Uterus (tissue), 4 donors: Measurements from ENCODE around the gene PAH. TPM values are rescaled to one million over a fixed set of nuclear protein-coding genes. Genes with fewer than 3 reads are reported as not detected.

Experiments
- DNase-seq, 2 donors: peaks; one replicate each; pipeline ENCODE4 v3.0.0-alpha.2; 2019 to 2020
- H3K27ac ChIP-seq, 2 donors: fragments of 200-600 bp; sonication (generic); 1 replicate in 1 of 2; 2 replicates in 1 of 2; pipeline ENCODE4 v1.5.1; 2016 to 2018
- H3K27me3 ChIP-seq, 2 donors: fragments of 200-600 bp; sonication (generic); one replicate each; pipeline ENCODE4 v1.5.1; 2018 to 2019; ENCODE audit warnings: control low read depth in 1 of 2
- H3K36me3 ChIP-seq, 2 donors: fragments of 200-600 bp; sonication (generic); one replicate each; pipeline ENCODE4 v1.5.1; 2019; ENCODE audit warnings: control low read depth in 1 of 2
- H3K4me1 ChIP-seq, 2 donors: fragments of 200-600 bp; sonication (generic); one replicate each; pipeline ENCODE4 v1.5.1; 2018 to 2019; ENCODE audit warnings: control low read depth in 1 of 2
- H3K4me3 ChIP-seq, 2 donors: fragments of 200-600 bp; sonication (generic); 1 replicate in 1 of 2; 2 replicates in 1 of 2; pipeline ENCODE4 v1.5.1; 2018 to 2019; ENCODE audit warnings: mild to moderate bottlenecking in 1 of 2
- H3K9me3 ChIP-seq, 2 donors: fragments of 200-600 bp; sonication (generic); one replicate each; pipeline ENCODE4 v1.5.1; 2019; ENCODE audit warnings: control low read depth in 1 of 2
- POLR2A ChIP-seq, 2 donors: fragments of 450-650 bp; IDR thresholded peaks; one replicate each; pipeline ENCODE4 v1.6.1; 2016; ENCODE audit warnings: antibody characterized with exemption in 2 of 2, mild to moderate bottlenecking in 1 of 2, moderate library complexity in 1 of 2
- intact Hi-C: fragments of 100-400 bp; cut with DNase I; formaldehyde crosslinking; loops from one replicate; pipeline ENCODE4 v1.15.1; 2023; ENCODE audit warnings: low total_unique reads
- total RNA-seq, 4 donors: library from RNA; depleted of rRNA in 3 of 4; stranded (reverse); fragments of >200 nt in 3 of 4; gene quantifications; one replicate each; pipeline versions ENCODE4 v1.1.0 to v1.2.4, GENCODE V29; 2014 to 2023
- TF ChIP-seq, protein P1 (sequence below), 4 experiments: fragments of 200-600 bp in 2 of 4; fragments of 450-650 bp in 2 of 4; sonication (generic) in 2 of 4; IDR thresholded peaks; one replicate each; pipeline ENCODE4 v1.5.1; 2016 to 2019; ENCODE audit warnings: antibody characterized with exemption in 4 of 4, mild to moderate bottlenecking in 2 of 4, moderate library complexity in 1 of 4
- donor health status: DM: yes; HTN: yes; CAD: no.

The PAH gene
- total RNA-seq, 4 donors from 2014 or later = 0.18 TPM; not detected in 3

DNA sequence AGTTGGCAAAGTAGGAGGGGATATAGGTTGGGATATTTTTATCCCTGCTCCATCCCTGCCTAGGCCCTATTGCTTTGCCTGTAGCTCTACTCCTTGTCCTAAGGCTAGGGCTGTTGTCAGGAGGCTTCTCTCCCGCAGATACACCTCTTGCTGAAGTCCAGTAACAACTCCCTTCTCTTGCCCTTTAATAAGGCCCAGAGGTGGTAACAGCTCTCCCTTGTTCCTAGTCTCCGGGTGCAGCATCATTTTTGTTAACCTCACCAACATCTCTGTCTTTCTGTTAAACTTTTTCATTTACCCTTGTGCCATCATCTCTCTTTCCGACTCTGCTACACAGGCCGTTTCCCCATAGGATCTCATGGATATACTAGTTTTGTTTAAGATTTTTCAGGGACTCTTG lies 46.8 kb upstream of the PAH start:
- peaks cover 4 to 76% of the 10 kb centered on the region in 2 donors for H3K27me3 ChIP-seq
- intact Hi-C loops = no loop called here

DNA sequence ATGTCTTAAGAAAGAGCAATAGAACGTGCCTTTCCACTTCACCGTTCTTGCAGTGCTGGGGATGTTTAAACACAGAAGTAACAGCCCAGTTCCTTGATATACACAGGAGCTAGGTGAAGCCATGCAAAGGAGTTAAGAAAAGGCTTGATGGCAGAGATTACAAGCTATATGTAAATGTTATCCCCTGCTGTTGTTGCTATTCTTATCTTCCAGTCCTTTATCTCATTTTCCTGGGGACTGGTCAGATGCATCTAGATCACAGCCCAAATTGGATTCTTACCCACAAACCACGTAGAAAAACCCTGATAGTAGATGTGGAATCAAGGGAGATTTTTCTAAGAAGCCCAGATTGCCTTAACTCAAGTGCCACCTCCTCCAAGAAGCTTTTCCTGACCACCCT lies 45.9 kb upstream of the PAH start:
- Histone ChIP-seq H3K9me3 (no peaks in the 10 kb centered on the region), H3K4me3 (no peak overlapping the region), H3K27me3 (peaks cover 4 to 71% of the 10 kb centered on the region in 2 donors), H3K4me1 (peaks cover 0 to 8% of the 10 kb centered on the region in 2 donors), H3K36me3 (no peaks in the 10 kb centered on the region), H3K27ac (no peak overlapping the region)
- intact Hi-C loops = no loop called here
- no peak for DNase-seq
- no peak for TF ChIP-seq POLR2A (IDR thresholded peaks at IDR 0.05)
- TF ChIP-seq, protein P1, sequence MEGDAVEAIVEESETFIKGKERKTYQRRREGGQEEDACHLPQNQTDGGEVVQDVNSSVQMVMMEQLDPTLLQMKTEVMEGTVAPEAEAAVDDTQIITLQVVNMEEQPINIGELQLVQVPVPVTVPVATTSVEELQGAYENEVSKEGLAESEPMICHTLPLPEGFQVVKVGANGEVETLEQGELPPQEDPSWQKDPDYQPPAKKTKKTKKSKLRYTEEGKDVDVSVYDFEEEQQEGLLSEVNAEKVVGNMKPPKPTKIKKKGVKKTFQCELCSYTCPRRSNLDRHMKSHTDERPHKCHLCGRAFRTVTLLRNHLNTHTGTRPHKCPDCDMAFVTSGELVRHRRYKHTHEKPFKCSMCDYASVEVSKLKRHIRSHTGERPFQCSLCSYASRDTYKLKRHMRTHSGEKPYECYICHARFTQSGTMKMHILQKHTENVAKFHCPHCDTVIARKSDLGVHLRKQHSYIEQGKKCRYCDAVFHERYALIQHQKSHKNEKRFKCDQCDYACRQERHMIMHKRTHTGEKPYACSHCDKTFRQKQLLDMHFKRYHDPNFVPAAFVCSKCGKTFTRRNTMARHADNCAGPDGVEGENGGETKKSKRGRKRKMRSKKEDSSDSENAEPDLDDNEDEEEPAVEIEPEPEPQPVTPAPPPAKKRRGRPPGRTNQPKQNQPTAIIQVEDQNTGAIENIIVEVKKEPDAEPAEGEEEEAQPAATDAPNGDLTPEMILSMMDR (IDR thresholded peaks at IDR 0.05) = no peak

More for the DNA sequence above, 46.8 kb upstream of the PAH start:
- no peaks in the 10 kb centered on the region for H3K4me1 ChIP-seq
- H3K9me3 ChIP-seq = no peaks in the 10 kb centered on the region
- H3K4me3 ChIP-seq = no peak overlapping the region
- H3K36me3 ChIP-seq = no peaks in the 10 kb centered on the region
- no peak for DNase-seq
- H3K27ac ChIP-seq = no peak overlapping the region
- TF ChIP-seq, protein P1 (IDR thresholded peaks at IDR 0.05) = no peak
- no peak for TF ChIP-seq POLR2A (IDR thresholded peaks at IDR 0.05)

DNA sequence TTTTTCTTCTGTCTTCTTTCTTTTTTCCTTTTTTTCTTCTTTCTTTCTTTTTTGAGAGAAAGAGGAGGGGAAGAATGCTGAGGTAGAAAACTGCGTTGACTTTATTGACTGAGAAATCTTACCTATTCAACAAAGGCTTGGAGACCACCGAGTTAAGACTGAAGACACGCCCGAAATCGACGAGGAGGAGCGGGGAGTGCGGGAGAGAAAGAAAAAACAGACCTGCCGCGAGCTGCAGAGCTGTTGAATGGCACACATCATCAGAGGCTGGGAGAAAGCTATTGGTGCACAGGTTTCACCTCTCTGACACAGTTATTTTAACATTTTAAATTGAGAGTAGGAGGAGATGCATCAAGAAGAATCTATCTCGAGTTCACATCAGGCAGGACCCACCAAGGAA lies 45.5 kb upstream of the PAH start:
- TF ChIP-seq POLR2A (IDR thresholded peaks at IDR 0.05) = no peak
- TF ChIP-seq, protein P1 (IDR thresholded peaks at IDR 0.05) = no peak
- no peaks in the 10 kb centered on the region for H3K9me3 ChIP-seq
- intact Hi-C loops = no loop called here
- H3K4me1 ChIP-seq = peaks cover 0 to 8% of the 10 kb centered on the region in 2 donors
- H3K27ac ChIP-seq = no peak overlapping the region
- no peaks in the 10 kb centered on the region for H3K36me3 ChIP-seq
- H3K27me3 ChIP-seq = peaks cover 4 to 69% of the 10 kb centered on the region in 2 donors
- no peak for DNase-seq
- no peak overlapping the region for H3K4me3 ChIP-seq

DNA sequence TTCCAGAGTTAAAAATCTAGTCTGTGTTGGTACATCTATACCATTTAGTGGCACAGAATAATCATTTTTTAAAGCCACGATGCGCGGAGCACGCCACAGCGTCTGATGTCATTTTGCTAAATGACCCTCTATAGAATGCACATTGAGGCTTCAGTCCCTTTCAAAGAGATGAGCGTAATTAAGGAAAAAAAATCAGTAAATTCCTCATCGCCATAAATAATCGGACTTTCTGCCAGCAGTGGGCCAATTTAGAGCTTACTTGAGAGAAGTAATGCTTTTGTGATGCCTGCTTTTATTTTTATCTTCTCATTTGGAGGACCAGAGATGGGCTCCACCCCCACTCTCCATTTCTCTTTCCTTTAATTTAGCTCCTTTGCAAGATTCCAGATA lies 44.4 kb upstream of the PAH start:
- intact Hi-C loops = no loop called here
- DNase-seq = no peak
- Histone ChIP-seq H3K4me1 (peaks cover 0 to 13% of the 10 kb centered on the region in 2 donors), H3K4me3 (no peak overlapping the region), H3K36me3 (no peaks in the 10 kb centered on the region), H3K27me3 (peaks cover 4 to 72% of the 10 kb centered on the region in 2 donors), H3K27ac (no peak overlapping the region), H3K9me3 (no peaks in the 10 kb centered on the region)
- TF ChIP-seq POLR2A (IDR thresholded peaks at IDR 0.05) = no peak
- TF ChIP-seq, protein P1 (IDR thresholded peaks at IDR 0.05) = no peak

DNA sequence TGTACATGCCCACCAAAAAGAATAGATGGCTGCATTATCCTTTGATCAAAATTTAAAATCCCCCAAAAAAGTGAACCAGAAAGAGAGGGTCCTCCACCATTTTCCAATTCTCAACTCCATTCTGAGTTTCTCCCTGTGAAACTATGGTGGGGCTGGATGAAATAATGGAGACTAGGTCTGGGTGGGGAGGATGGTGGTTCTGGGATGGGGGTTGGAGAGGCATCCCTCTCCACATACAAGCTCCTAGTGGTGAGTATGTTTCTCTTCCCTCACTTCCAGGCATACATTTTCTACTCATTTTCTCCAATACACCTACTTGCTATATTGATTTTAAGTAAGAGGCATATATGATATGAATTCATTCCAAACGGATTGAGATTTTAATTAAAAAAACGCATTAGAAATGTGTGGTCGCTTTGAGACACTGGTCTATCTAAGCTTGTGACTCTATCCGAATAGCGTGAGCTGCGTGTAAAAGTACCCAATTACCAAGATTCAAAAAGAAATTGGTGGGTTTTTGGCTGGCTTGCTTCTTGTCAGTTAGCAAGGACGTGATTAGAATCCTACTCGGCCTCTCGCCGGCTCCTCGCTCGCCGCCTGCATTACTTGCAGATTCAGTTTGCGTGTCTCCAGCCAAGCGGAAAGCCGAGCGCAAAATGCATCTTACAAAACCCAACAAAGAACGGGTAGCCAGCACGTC lies 43.9 kb upstream of the PAH start:
- no peak for DNase-seq
- no peak overlapping the region for H3K27ac ChIP-seq
- peaks cover 4 to 69% of the 10 kb centered on the region in 2 donors for H3K27me3 ChIP-seq
- intact Hi-C loops = no loop called here
- H3K9me3 ChIP-seq = no peaks in the 10 kb centered on the region
- TF ChIP-seq, protein P1 (IDR thresholded peaks at IDR 0.05) = no peak
- no peak for TF ChIP-seq POLR2A (IDR thresholded peaks at IDR 0.05)
- H3K4me3 ChIP-seq = no peak overlapping the region
- no peaks in the 10 kb centered on the region for H3K36me3 ChIP-seq
- H3K4me1 ChIP-seq = peaks cover 0 to 18% of the 10 kb centered on the region in 2 donors
